Osteocyte (in vitro differentiated cells): ENCODE data around the gene RAB8A. TPM values are rescaled to one million over a fixed set of nuclear protein-coding genes. Genes with fewer than 3 reads are reported as not detected.
"Not testable (repeated sequence)": the region's sequence is repeated elsewhere in the genome, so short reads cannot be mapped to it uniquely, and the experiment has no call there.

ENCODE experiments used
- DNase-seq: peaks from one replicate; pipeline ENCODE4 v3.0.0; 2021; ENCODE audit warnings: mixed read lengths; ENCODE audit not compliant: unreplicated experiment; ENCODE audit errors: extremely low spot score
- H3K27ac Mint-ChIP-seq: one replicate; pipeline ENCODE4 v1.8.0; 2021; ENCODE audit warnings: mild to moderate bottlenecking, mixed read lengths; ENCODE audit not compliant: unreplicated experiment
- H3K27me3 Mint-ChIP-seq: one replicate; pipeline ENCODE4 v1.8.0; 2021; ENCODE audit warnings: mixed read lengths; ENCODE audit not compliant: unreplicated experiment
- H3K36me3 Mint-ChIP-seq: one replicate; pipeline ENCODE4 v1.8.0; 2021; ENCODE audit warnings: mixed read lengths; ENCODE audit not compliant: unreplicated experiment
- H3K4me1 Mint-ChIP-seq: one replicate; pipeline ENCODE4 v1.8.0; 2021; ENCODE audit warnings: mixed read lengths; ENCODE audit not compliant: unreplicated experiment
- H3K4me3 Mint-ChIP-seq: one replicate; pipeline ENCODE4 v1.8.0; 2021; ENCODE audit warnings: mild to moderate bottlenecking, moderate library complexity, mixed read lengths; ENCODE audit not compliant: unreplicated experiment
- H3K9me3 Mint-ChIP-seq: one replicate; pipeline ENCODE4 v1.8.0; 2021; ENCODE audit warnings: mixed read lengths; ENCODE audit not compliant: unreplicated experiment
- total RNA-seq: library from RNA; stranded (reverse); gene quantifications from 2 replicates; pipeline ENCODE4 v1.2.1, GENCODE V29; 2021
- TF ChIP-seq, protein P1 (sequence below): fragments of 200-600 bp; sonication (generic); IDR thresholded peaks from 2 replicates; pipeline ENCODE4 v1.5.0; 2021; ENCODE audit warnings: antibody characterized with exemption, mild to moderate bottlenecking, moderate library complexity

The RAB8A gene
- total RNA-seq, 1 donor from 2014 or later = 61.1 TPM

GRCh38 chr19:16084067-16084685 is 27.5 kb upstream of the RAB8A start:
- DNase-seq = no peak
- H3K36me3 Mint-ChIP-seq = peaks cover 54% of the 10 kb centered on the region
- peak overlapping the region; percentile 40 for H3K27ac Mint-ChIP-seq
- TF ChIP-seq, protein P1, sequence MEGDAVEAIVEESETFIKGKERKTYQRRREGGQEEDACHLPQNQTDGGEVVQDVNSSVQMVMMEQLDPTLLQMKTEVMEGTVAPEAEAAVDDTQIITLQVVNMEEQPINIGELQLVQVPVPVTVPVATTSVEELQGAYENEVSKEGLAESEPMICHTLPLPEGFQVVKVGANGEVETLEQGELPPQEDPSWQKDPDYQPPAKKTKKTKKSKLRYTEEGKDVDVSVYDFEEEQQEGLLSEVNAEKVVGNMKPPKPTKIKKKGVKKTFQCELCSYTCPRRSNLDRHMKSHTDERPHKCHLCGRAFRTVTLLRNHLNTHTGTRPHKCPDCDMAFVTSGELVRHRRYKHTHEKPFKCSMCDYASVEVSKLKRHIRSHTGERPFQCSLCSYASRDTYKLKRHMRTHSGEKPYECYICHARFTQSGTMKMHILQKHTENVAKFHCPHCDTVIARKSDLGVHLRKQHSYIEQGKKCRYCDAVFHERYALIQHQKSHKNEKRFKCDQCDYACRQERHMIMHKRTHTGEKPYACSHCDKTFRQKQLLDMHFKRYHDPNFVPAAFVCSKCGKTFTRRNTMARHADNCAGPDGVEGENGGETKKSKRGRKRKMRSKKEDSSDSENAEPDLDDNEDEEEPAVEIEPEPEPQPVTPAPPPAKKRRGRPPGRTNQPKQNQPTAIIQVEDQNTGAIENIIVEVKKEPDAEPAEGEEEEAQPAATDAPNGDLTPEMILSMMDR = no peak
- no peaks in the 10 kb centered on the region for H3K9me3 Mint-ChIP-seq
- H3K4me3 Mint-ChIP-seq = no peak overlapping the region
- peaks cover 35% of the 10 kb centered on the region for H3K4me1 Mint-ChIP-seq
- no peaks in the 10 kb centered on the region for H3K27me3 Mint-ChIP-seq

- H3K36me3 Mint-ChIP-seq = peaks cover 63% of the 10 kb centered on the region
- peaks cover 26% of the 10 kb centered on the region for H3K4me1 Mint-ChIP-seq
- no peaks in the 10 kb centered on the region for H3K27me3 Mint-ChIP-seq
- TF ChIP-seq, protein P1 = no peak
- peak overlapping the region; percentile 40 for H3K27ac Mint-ChIP-seq
- H3K4me3 Mint-ChIP-seq = no peak overlapping the region
- H3K9me3 Mint-ChIP-seq = no peaks in the 10 kb centered on the region
- no peak for DNase-seq
These were observed 26.6 kb upstream of the RAB8A start for GRCh38 chr19:16085115-16085514.

- H3K36me3 Mint-ChIP-seq = peaks cover 69% of the 10 kb centered on the region
- H3K4me1 Mint-ChIP-seq = not testable (repeated sequence)
These were observed 24.3 kb upstream of the RAB8A start for GRCh38 chr19:16087404-16087803.

GRCh38 chr19:16087940-16088339 is 23.7 kb upstream of the RAB8A start:
- no peaks in the 10 kb centered on the region for H3K9me3 Mint-ChIP-seq
- peaks cover 68% of the 10 kb centered on the region for H3K36me3 Mint-ChIP-seq
- no peak overlapping the region for H3K4me3 Mint-ChIP-seq
- no peak for DNase-seq
- peaks cover 9% of the 10 kb centered on the region for H3K4me1 Mint-ChIP-seq
- peak overlapping the region; percentile 56 for H3K27ac Mint-ChIP-seq
- TF ChIP-seq, protein P1 = no peak
- H3K27me3 Mint-ChIP-seq = no peaks in the 10 kb centered on the region

More at GRCh38 chr19:16087404-16087803, 24.3 kb upstream of the RAB8A start:
- not testable (repeated sequence) for H3K27me3 Mint-ChIP-seq, H3K27ac Mint-ChIP-seq, DNase-seq, H3K4me3 Mint-ChIP-seq, H3K9me3 Mint-ChIP-seq

- H3K4me3 Mint-ChIP-seq = no peak overlapping the region
- no peak for DNase-seq
- no peaks in the 10 kb centered on the region for H3K9me3 Mint-ChIP-seq
- peak overlapping the region; percentile 56 for H3K27ac Mint-ChIP-seq
- TF ChIP-seq, protein P1 = peak; percentile 19
- no peaks in the 10 kb centered on the region for H3K27me3 Mint-ChIP-seq
- peaks cover 70% of the 10 kb centered on the region for H3K36me3 Mint-ChIP-seq
- peaks cover 14% of the 10 kb centered on the region for H3K4me1 Mint-ChIP-seq
These were observed 23.2 kb upstream of the RAB8A start for GRCh38 chr19:16088351-16089009.
